ENCODE results near the gene ALDH3A2.

ALDH3A2 gene

GRCh38 chr17:19707728-19708221, 59.2 kb downstream of the ALDH3A2 start:
- no peak for TF ChIP-seq EZH2 (IDR thresholded peaks at IDR 0.05; ENCODE audit: borderline replicate concordance, low read depth, low read length, severe bottlenecking)
- TF ChIP-seq CTCF (IDR thresholded peaks at IDR 0.05; ENCODE audit: borderline replicate concordance, extremely low read depth, low read length, poor library complexity, severe bottlenecking): no peak

GRCh38 chr17:19708431-19709175, 60.1 kb downstream of the ALDH3A2 start:
- Histone ChIP-seq H3K4me1 (ENCODE audit: insufficient read depth, low read length) (no peaks in the 10 kb centered on the region), H3K79me2 (ENCODE audit: insufficient read depth, low read length) (no peaks in the 10 kb centered on the region), H3K36me3 (ENCODE audit: insufficient read depth, low read length) (no peaks in the 10 kb centered on the region), H4K20me1 (ENCODE audit: insufficient read depth, low read length) (no peaks in the 10 kb centered on the region), H3K9me3 (ENCODE audit: insufficient read depth, low read length, severe bottlenecking) (no peaks in the 10 kb centered on the region), H3K27ac (ENCODE audit: low read length) (no peak overlapping the region), H3K9ac (ENCODE audit: low read depth, low read length) (no peak overlapping the region), H3K4me3 (ENCODE audit: low read depth in 1 of 2, low read length in 2 of 2) (no peak overlapping the region), H2AFZ (ENCODE audit: low read depth, low read length) (no peak overlapping the region), H3K4me2 (ENCODE audit: insufficient read depth, low read length) (no peak overlapping the region), H3K27me3 (ENCODE audit: insufficient read depth, low read length, poor library complexity) (peaks cover 8% of the 10 kb centered on the region)
- TF ChIP-seq CTCF (IDR thresholded peaks at IDR 0.05; ENCODE audit: borderline replicate concordance, extremely low read depth, low read length, poor library complexity, severe bottlenecking) (no peak), EZH2 (IDR thresholded peaks at IDR 0.05; ENCODE audit: borderline replicate concordance, low read depth, low read length, severe bottlenecking) (no peak)
- no peak for DNase-seq
- no peak for ATAC-seq (ENCODE audit: insufficient read depth, low read depth)

More at GRCh38 chr17:19707728-19708221, 59.2 kb downstream of the ALDH3A2 start:
- ATAC-seq (ENCODE audit: insufficient read depth, low read depth) (no peak), DNase-seq (no peak)
- H3K27me3 ChIP-seq (ENCODE audit: insufficient read depth, low read length, poor library complexity): peaks cover 13% of the 10 kb centered on the region
- H3K9ac ChIP-seq (ENCODE audit: low read depth, low read length): no peak overlapping the region
- H3K9me3 ChIP-seq (ENCODE audit: insufficient read depth, low read length, severe bottlenecking): no peaks in the 10 kb centered on the region
- no peak overlapping the region for H3K27ac ChIP-seq (ENCODE audit: low read length)
- H3K79me2 ChIP-seq (ENCODE audit: insufficient read depth, low read length): no peaks in the 10 kb centered on the region
- H3K4me1 ChIP-seq (ENCODE audit: insufficient read depth, low read length): no peaks in the 10 kb centered on the region
- H4K20me1 ChIP-seq (ENCODE audit: insufficient read depth, low read length): no peaks in the 10 kb centered on the region
- H3K4me3 ChIP-seq (ENCODE audit: low read depth in 1 of 2, low read length in 2 of 2): no peak overlapping the region
- no peak overlapping the region for H2AFZ ChIP-seq (ENCODE audit: low read depth, low read length)
- H3K36me3 ChIP-seq (ENCODE audit: insufficient read depth, low read length): no peaks in the 10 kb centered on the region
- H3K4me2 ChIP-seq (ENCODE audit: insufficient read depth, low read length): no peak overlapping the region

- TF ChIP-seq CTCF (IDR thresholded peaks at IDR 0.05; ENCODE audit: borderline replicate concordance, extremely low read depth, low read length, poor library complexity, severe bottlenecking) (no peak), EZH2 (IDR thresholded peaks at IDR 0.05; ENCODE audit: borderline replicate concordance, low read depth, low read length, severe bottlenecking) (no peak)
- no peak overlapping the region for H3K9ac ChIP-seq (ENCODE audit: low read depth, low read length)
- no peak overlapping the region for H3K27ac ChIP-seq (ENCODE audit: low read length)
- ATAC-seq (ENCODE audit: insufficient read depth, low read depth) (no peak), DNase-seq (no peak)
- H3K36me3 ChIP-seq (ENCODE audit: insufficient read depth, low read length): no peaks in the 10 kb centered on the region
- no peaks in the 10 kb centered on the region for H3K79me2 ChIP-seq (ENCODE audit: insufficient read depth, low read length)
- H3K4me2 ChIP-seq (ENCODE audit: insufficient read depth, low read length): no peak overlapping the region
- H2AFZ ChIP-seq (ENCODE audit: low read depth, low read length): no peak overlapping the region
- no peaks in the 10 kb centered on the region for H3K4me1 ChIP-seq (ENCODE audit: insufficient read depth, low read length)
- no peak overlapping the region for H3K4me3 ChIP-seq (ENCODE audit: low read depth in 1 of 2, low read length in 2 of 2)
- H4K20me1 ChIP-seq (ENCODE audit: insufficient read depth, low read length): no peaks in the 10 kb centered on the region
- H3K27me3 ChIP-seq (ENCODE audit: insufficient read depth, low read length, poor library complexity): peaks cover 8% of the 10 kb centered on the region
- no peaks in the 10 kb centered on the region for H3K9me3 ChIP-seq (ENCODE audit: insufficient read depth, low read length, severe bottlenecking)
Measured at GRCh38 chr17:19709841-19710240, 61.3 kb downstream of the ALDH3A2 start.

Data from DND-41 (cell line).